Stimulated activated CD8-positive, alpha-beta memory T cell treated with anti-CD3 and anti-CD28 coated beads, Interleukin-12 subunit alpha, Interleukin-12 subunit beta, amount 100 ng/mL, for 24 hours (primary cell): Measurements from ENCODE around the gene SLC25A3.
"Not testable (repeated sequence)": the region's sequence is repeated elsewhere in the genome, so short reads cannot be mapped to it uniquely, and the experiment has no call there.

Source experiments
- DNase-seq: peaks from one replicate; pipeline ENCODE4 v3.0.0-alpha.2; 2020; ENCODE audit errors: extremely low read depth

The SLC25A3 gene

GRCh38 chr12:98593351-98594049 is at the start of gene SLC25A3:
Gene SLC25A3, plus strand, starts transcription at chr12:98593686. Its CDS starts 293 bp downstream, at chr12:98593979.
- DNase-seq = peak; percentile 82

- no peak for DNase-seq
Observed at GRCh38 chr12:98543701-98544100, 49.8 kb upstream of the SLC25A3 start.

GRCh38 chr12:98544751-98545150 is 48.7 kb upstream of the SLC25A3 start:
- DNase-seq = no peak

GRCh38 chr12:98549371-98550110 is 43.9 kb upstream of the SLC25A3 start:
- DNase-seq = no peak

GRCh38 chr12:98551787-98552186 is 41.7 kb upstream of the SLC25A3 start:
- DNase-seq = no peak

- DNase-seq = not testable (repeated sequence)
Observed at GRCh38 chr12:98558097-98558496, 35.4 kb upstream of the SLC25A3 start.

GRCh38 chr12:98559666-98560065 is 33.8 kb upstream of the SLC25A3 start:
- DNase-seq = no peak

- no peak for DNase-seq
Observed at GRCh38 chr12:98561846-98562245, 31.6 kb upstream of the SLC25A3 start.

- DNase-seq = no peak
Observed at GRCh38 chr12:98572010-98572409, 21.5 kb upstream of the SLC25A3 start.

- DNase-seq = no peak
Observed at GRCh38 chr12:98574110-98574509, 19.4 kb upstream of the SLC25A3 start.

- DNase-seq = no peak
Observed at GRCh38 chr12:98575013-98575412, 18.5 kb upstream of the SLC25A3 start.

- DNase-seq = not testable (repeated sequence)
Observed at GRCh38 chr12:98576795-98577194, 16.7 kb upstream of the SLC25A3 start.

GRCh38 chr12:98578392-98578791 is 15.1 kb upstream of the SLC25A3 start:
- DNase-seq = no peak

GRCh38 chr12:98578821-98579220 is 14.7 kb upstream of the SLC25A3 start:
- no peak for DNase-seq

GRCh38 chr12:98579347-98579746 is 14.1 kb upstream of the SLC25A3 start:
- no peak for DNase-seq

GRCh38 chr12:98579835-98580234 is 13.7 kb upstream of the SLC25A3 start:
- no peak for DNase-seq

- DNase-seq = no peak
Observed at GRCh38 chr12:98580695-98581094, 12.8 kb upstream of the SLC25A3 start.

GRCh38 chr12:98581101-98581500 is 12.4 kb upstream of the SLC25A3 start:
- no peak for DNase-seq

- DNase-seq = no peak
Observed at GRCh38 chr12:98582093-98582492, 11.4 kb upstream of the SLC25A3 start.

- no peak for DNase-seq
Observed at GRCh38 chr12:98587084-98587483, 6.4 kb upstream of the SLC25A3 start.

- DNase-seq = no peak
Observed at GRCh38 chr12:98591209-98591608, 2.3 kb upstream of the SLC25A3 start.

- no peak for DNase-seq
Observed at GRCh38 chr12:98592825-98593322, 612 bp upstream of the SLC25A3 start.
